PFSK-1 (cell line): ENCODE measurements around the gene CLIC5.

Experiments used
- FOXP2 ChIP-seq: optimal IDR thresholded peaks from 2 replicates; pipeline ENCODE3; 2011; ENCODE audit warnings: borderline replicate concordance, control low read depth, inconsistent platforms; ENCODE audit not compliant: insufficient read depth; ENCODE audit errors: extremely low read length, extremely low read depth
- POLR2AphosphoS5 ChIP-seq: IDR thresholded peaks from 2 replicates; pipeline ENCODE4 v1.6.1; 2012; ENCODE audit warnings: low read depth, mild to moderate bottlenecking, control low read depth, low read length, moderate library complexity
- REST ChIP-seq, 2 experiments: IDR thresholded peaks; 2 replicates each; pipeline versions ENCODE4 v1.6.1 to v1.8.0; 2011 to 2012; ENCODE audit warnings: low read depth in 2 of 2, low read length in 2 of 2, control low read depth in 1 of 2, inconsistent platforms in 1 of 2, mild to moderate bottlenecking in 1 of 2, moderate library complexity in 1 of 2; ENCODE audit not compliant: insufficient read depth in 1 of 2
- SIN3A ChIP-seq: IDR thresholded peaks from 2 replicates; pipeline ENCODE4 v1.6.1; 2012; ENCODE audit warnings: mild to moderate bottlenecking, low read length, moderate library complexity, borderline replicate concordance; ENCODE audit not compliant: insufficient read depth
- TAF1 ChIP-seq: IDR thresholded peaks from 2 replicates; pipeline ENCODE4 v1.6.1; 2012; ENCODE audit warnings: low read length, control low read depth, borderline replicate concordance; ENCODE audit not compliant: insufficient read depth

The CLIC5 gene

GRCh38 chr6:45835721-45836437 is 179.8 kb downstream of the CLIC5 start:
- TF ChIP-seq SIN3A (no peak), POLR2AphosphoS5 (no peak), REST (IDR thresholded peaks at IDR 0.05; ENCODE audit: insufficient read depth in 1 of 2, low read depth in 2 of 2, low read length in 2 of 2) (no peak), FOXP2 (no peak), TAF1 (no peak)

- TF ChIP-seq SIN3A = no peak
- no peak for TF ChIP-seq POLR2AphosphoS5
- TF ChIP-seq TAF1 = no peak
- no peak for TF ChIP-seq FOXP2
- no peak for TF ChIP-seq REST (IDR thresholded peaks at IDR 0.05; ENCODE audit: insufficient read depth in 1 of 2, low read depth in 2 of 2, low read length in 2 of 2)
Measured at GRCh38 chr6:45832063-45832462, 183.6 kb downstream of the CLIC5 start.
